ENCODE data around the gene LRRC41.

The LRRC41 gene

DNA sequence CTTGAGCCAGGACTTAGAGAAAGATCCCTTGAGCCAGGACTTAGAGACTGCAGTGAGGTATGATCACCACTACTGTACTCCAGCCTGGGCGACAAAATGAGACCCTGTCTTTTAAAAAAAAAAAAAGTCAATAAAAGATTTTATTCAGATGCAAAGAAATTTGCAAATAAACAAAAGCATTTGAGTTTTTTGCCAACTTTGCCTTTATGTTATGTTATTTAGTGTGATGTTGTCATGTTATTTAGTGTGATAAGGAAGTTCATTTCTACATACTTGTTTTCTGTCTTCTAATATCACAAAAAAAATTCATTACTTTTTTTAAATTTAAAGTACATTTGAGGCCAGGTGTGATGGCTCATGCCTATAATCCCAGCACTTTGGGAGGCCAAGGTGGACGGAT is 46.9 kb downstream of the LRRC41 start:
- Histone ChIP-seq H3K9me3 (ENCODE audit: control insufficient read depth, insufficient read depth, low read depth, low read length) (no peaks in the 10 kb centered on the region), H3K27ac (ENCODE audit: extremely low read depth, low read depth, low read length) (no peak overlapping the region), H3K4me1 (ENCODE audit: control insufficient read depth, insufficient read depth, low read length) (0 out of 2 replicates have a peak, but pooled peaks cover 2% of the 10 kb centered on the region), H3K36me3 (ENCODE audit: control insufficient read depth in 2 of 2, insufficient read depth in 1 of 2, low read length in 2 of 2) (peaks cover 83 to 96% of the 10 kb centered on the region in 2 experiments), H3K4me3 (ENCODE audit: low read depth, low read length) (no peak overlapping the region)
- TF ChIP-seq ZNF624 (tag by site-specific recombination; IDR thresholded peaks at IDR 0.05), result no peak
- TF ChIP-seq ZNF585B (tag by site-specific recombination; IDR thresholded peaks at IDR 0.05), result peak; percentile 7; the same call in 1 of the 2 replicates
- POLR2A ChIA-PET, result interaction anchor here (0.9 to 1.5 kb wide), 3 partner anchors 8 to 33 kb away, joined by 3 to 8 read pairs (median 3); partner anchors contain the start of gene RAD54L
- CTCF ChIA-PET, result interaction anchor here (2.2 kb wide), 1 partner anchor 33 kb away, joined by 8 read pairs; no protein-coding TSS in a partner anchor

DNA sequence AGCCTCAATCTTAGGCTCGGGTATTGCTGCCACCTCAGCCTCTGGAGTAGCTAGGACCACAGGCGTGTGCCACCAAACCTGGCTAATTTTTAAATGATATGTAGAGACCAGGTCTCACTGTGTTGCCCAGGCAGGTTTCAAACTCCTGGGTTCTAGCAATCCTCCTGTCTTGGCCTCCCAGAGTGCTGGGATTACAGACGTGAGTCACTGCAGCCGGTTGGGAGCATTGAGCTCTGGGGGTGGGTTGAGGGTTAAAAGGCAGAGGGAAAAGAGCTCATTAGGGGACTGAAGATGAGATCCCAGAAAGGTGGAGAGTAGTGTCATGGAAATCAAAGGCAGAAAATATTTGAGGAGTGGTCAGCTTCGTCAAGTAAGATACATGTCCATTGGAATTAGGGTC is 48.7 kb downstream of the LRRC41 start:
- Histone ChIP-seq H3K9me3 (ENCODE audit: control insufficient read depth, insufficient read depth, low read depth, low read length) (no peaks in the 10 kb centered on the region), H3K27ac (ENCODE audit: extremely low read depth, low read depth, low read length) (no peak overlapping the region), H3K4me3 (ENCODE audit: low read depth, low read length) (no peak overlapping the region), H3K4me1 (ENCODE audit: control insufficient read depth, insufficient read depth, low read length) (0 out of 2 replicates have a peak, but pooled peaks cover 2% of the 10 kb centered on the region), H3K36me3 (ENCODE audit: control insufficient read depth in 2 of 2, insufficient read depth in 1 of 2, low read length in 2 of 2) (peaks cover 93 to 95% of the 10 kb centered on the region in 2 experiments)
- ChIA-PET CTCF (interaction anchor here (2.2 kb wide), 1 partner anchor 31 kb away, joined by 8 read pairs; no protein-coding TSS in a partner anchor), POLR2A (interaction anchor here (0.9 to 1.4 kb wide), 2 partner anchors 9 to 19 kb away, joined by 3 to 5 read pairs; no protein-coding TSS in a partner anchor)
- TF ChIP-seq ZNF670 (tag by site-specific recombination; IDR thresholded peaks at IDR 0.05; ENCODE audit: low read depth), result no peak
- no peak for TF ChIP-seq ZNF791 (tag by site-specific recombination; IDR thresholded peaks at IDR 0.05)
- TF ChIP-seq YY2 (tag by site-specific recombination; IDR thresholded peaks at IDR 0.05), result no peak
- TF ChIP-seq ZIC2 (tag by site-specific recombination; IDR thresholded peaks at IDR 0.05), result peak; percentile 35
- TF ChIP-seq ZFP41 (tag by site-specific recombination; IDR thresholded peaks at IDR 0.05; ENCODE audit: borderline replicate concordance), result no peak
- no peak for TF ChIP-seq ZNF248 (tag by site-specific recombination; IDR thresholded peaks at IDR 0.05)
- TF ChIP-seq WT1 (tag by site-specific recombination; IDR thresholded peaks at IDR 0.05), result no peak
- peak; percentile 70 for TF ChIP-seq GLIS1 (tag by site-specific recombination; IDR thresholded peaks at IDR 0.05)
- TF ChIP-seq ZEB2 (tag by site-specific recombination; IDR thresholded peaks at IDR 0.05), result no peak
- TF ChIP-seq ZNF223 (tag by site-specific recombination; IDR thresholded peaks at IDR 0.05), result no peak

DNA sequence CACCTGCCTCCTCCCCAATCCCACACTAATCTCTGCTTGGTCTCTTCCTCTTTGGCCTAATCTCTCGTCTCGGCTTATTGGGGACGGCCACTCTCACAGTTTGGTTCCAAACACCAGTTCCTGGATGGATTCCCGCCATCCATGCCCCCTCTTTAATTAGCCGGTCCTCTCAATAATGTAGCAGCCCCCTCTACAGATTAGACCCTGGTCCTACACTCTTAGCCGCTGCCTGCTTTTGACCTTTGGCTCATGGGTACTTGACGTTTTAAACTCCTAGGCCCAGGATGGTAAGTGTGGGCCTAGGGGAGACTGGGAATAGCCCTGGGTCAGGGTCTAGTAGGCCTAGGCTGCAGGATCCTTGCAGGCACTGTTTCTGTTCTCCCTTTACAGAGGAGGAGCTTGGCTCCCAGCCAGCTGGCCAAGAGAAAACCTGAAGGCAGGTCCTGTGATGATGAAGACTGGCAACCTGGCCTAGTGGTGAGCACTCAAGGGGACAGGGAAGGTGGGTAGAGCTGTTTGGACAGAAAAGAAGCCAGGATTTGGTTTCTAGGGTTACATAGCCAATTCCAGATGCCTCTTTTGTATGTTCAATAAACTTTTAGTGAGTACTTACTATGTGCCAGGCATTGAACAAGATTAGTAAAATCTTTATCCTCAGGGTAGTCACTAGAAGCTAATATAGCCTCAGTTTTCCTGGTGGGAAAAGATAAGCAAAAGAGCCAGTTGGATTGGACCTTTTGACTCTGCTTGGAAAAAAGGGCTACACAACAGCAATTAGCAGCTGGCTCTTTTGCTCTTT is 55.1 kb downstream of the LRRC41 start:
- CTCF ChIA-PET, result interaction anchor here (0.7 to 2.9 kb wide), 3 partner anchors 15 to 113 kb away, joined by 3 to 23 read pairs (median 3); no protein-coding TSS in a partner anchor
- H3K36me3 ChIP-seq (ENCODE audit: control insufficient read depth in 2 of 2, insufficient read depth in 1 of 2, low read length in 2 of 2), result peaks cover 34 to 49% of the 10 kb centered on the region in 2 experiments
- no peaks in the 10 kb centered on the region for H3K9me3 ChIP-seq (ENCODE audit: control insufficient read depth, insufficient read depth, low read depth, low read length)
- peaks cover 4% of the 10 kb centered on the region; the same call in 1 of the 2 replicates for H3K4me1 ChIP-seq (ENCODE audit: control insufficient read depth, insufficient read depth, low read length)
- H3K27ac ChIP-seq (ENCODE audit: extremely low read depth, low read depth, low read length), result peak overlapping the region; percentile 59
- POLR2A ChIA-PET, result interaction anchor here (0.6 to 1.5 kb wide), 6 partner anchors 9 to 726 kb away, joined by 3 to 10 read pairs (median 6); partner anchors contain the start of genes LRRC41, PRDX1 and UQCRH
- H3K4me3 ChIP-seq (ENCODE audit: low read depth, low read length), result peak overlapping the region; percentile 83
- TF ChIP-seq ZNF768 (tag by site-specific recombination; IDR thresholded peaks at IDR 0.05) (no peak), SALL2 (tag by site-specific recombination; IDR thresholded peaks at IDR 0.05; ENCODE audit: borderline replicate concordance) (no peak), KLF9 (tag by site-specific recombination; IDR thresholded peaks at IDR 0.05; ENCODE audit: low read depth) (no peak), ZNF629 (tag by site-specific recombination; IDR thresholded peaks at IDR 0.05) (no peak), ZNF777 (tag by site-specific recombination; IDR thresholded peaks at IDR 0.05; ENCODE audit: borderline replicate concordance) (no peak), ZNF707 (tag by site-specific recombination; IDR thresholded peaks at IDR 0.05) (no peak), KLF10 (tag by site-specific recombination; IDR thresholded peaks at IDR 0.05) (0 out of 2 replicates have a peak, but pooled peaks have one; percentile 7), TCF7L2 (IDR thresholded peaks at IDR 0.05; ENCODE audit: borderline replicate concordance, low read depth, low read length) (no peak), PATZ1 (tag by site-specific recombination; IDR thresholded peaks at IDR 0.05) (no peak), ZNF23 (tag by site-specific recombination; IDR thresholded peaks at IDR 0.05; ENCODE audit: borderline replicate concordance) (no peak), TRIM28 (IDR thresholded peaks at IDR 0.05; ENCODE audit: borderline replicate concordance, low read length) (no peak), ZNF549 (tag by site-specific recombination; IDR thresholded peaks at IDR 0.05) (no peak), ZBTB21 (tag by site-specific recombination; IDR thresholded peaks at IDR 0.05) (no peak), HOXA7 (CRISPR knock-in tag; IDR thresholded peaks at IDR 0.05; ENCODE audit: borderline replicate concordance) (no peak), ZNF426 (tag by site-specific recombination; IDR thresholded peaks at IDR 0.05) (no peak), ZNF701 (tag by site-specific recombination; IDR thresholded peaks at IDR 0.05) (peak; percentile 87)
- TF ChIP-seq, protein P1, sequence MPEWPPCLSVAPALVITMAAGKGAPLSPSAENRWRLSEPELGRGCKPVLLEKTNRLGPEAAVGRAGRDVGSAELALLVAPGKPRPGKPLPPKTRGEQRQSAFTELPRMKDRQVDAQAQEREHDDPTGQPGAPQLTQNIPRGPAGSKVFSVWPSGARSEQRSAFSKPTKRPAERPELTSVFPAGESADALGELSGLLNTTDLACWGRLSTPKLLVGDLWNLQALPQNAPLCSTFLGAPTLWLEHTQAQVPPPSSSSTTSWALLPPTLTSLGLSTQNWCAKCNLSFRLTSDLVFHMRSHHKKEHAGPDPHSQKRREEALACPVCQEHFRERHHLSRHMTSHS (tag by site-specific recombination; IDR thresholded peaks at IDR 0.05), result no peak

Data from HEK293 (cell line).